Measurements from ENCODE around the gene FOXI1. TPM values are rescaled to one million over a fixed set of nuclear protein-coding genes. Genes with fewer than 3 reads are reported as not detected.

FOXI1 gene
- not detected in 2 replicates for total RNA-seq

DNA sequence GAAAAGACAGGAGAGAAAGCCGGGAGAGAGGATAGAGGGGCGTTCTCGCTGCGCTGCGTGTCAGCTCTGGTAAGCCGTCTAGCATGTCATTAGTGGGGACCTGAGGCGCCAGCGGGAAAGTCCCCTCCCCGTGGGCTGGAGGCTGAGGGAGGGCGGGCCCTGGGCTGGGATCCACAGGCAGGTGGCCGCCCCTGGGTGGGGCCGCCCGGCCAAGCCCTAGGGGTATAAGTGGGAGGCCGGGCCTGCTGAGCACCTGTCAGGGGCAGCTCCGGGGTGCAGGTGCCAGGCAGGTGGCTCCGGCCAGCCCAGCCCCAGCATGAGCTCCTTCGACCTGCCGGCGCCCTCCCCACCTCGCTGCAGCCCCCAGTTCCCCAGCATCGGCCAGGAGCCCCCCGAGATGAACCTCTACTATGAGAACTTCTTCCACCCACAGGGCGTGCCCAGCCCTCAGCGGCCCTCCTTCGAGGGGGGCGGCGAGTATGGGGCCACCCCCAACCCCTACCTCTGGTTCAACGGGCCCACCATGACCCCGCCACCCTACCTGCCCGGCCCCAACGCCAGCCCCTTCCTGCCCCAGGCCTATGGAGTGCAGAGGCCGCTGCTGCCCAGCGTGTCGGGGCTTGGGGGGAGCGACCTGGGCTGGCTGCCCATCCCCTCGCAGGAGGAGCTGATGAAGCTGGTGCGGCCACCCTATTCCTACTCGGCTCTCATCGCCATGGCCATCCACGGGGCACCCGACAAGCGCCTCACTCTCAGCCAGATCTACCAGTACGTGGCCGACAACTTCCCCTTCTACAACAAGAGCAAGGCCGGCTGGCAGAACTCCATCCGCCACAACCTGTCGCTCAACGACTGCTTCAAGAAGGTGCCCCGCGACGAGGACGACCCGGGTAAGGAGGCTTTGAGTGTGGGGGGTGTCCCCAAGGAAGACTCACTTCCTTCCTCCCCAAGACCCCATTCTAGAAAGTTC lies at the start of gene FOXI1:
Gene FOXI1, plus strand, starts transcription at position 256 of the 970 bp plus-strand sequence. Its CDS starts 61 bp downstream, at position 317.
- H3K36me3 ChIP-seq (ENCODE audit: control insufficient read depth, insufficient read depth, low read length), result no peaks in the 10 kb centered on the region
- TF ChIP-seq, protein P1, sequence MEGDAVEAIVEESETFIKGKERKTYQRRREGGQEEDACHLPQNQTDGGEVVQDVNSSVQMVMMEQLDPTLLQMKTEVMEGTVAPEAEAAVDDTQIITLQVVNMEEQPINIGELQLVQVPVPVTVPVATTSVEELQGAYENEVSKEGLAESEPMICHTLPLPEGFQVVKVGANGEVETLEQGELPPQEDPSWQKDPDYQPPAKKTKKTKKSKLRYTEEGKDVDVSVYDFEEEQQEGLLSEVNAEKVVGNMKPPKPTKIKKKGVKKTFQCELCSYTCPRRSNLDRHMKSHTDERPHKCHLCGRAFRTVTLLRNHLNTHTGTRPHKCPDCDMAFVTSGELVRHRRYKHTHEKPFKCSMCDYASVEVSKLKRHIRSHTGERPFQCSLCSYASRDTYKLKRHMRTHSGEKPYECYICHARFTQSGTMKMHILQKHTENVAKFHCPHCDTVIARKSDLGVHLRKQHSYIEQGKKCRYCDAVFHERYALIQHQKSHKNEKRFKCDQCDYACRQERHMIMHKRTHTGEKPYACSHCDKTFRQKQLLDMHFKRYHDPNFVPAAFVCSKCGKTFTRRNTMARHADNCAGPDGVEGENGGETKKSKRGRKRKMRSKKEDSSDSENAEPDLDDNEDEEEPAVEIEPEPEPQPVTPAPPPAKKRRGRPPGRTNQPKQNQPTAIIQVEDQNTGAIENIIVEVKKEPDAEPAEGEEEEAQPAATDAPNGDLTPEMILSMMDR (IDR thresholded peaks at IDR 0.05; ENCODE audit: insufficient read depth, low read length, poor library complexity, severe bottlenecking), result no peak

DNA sequence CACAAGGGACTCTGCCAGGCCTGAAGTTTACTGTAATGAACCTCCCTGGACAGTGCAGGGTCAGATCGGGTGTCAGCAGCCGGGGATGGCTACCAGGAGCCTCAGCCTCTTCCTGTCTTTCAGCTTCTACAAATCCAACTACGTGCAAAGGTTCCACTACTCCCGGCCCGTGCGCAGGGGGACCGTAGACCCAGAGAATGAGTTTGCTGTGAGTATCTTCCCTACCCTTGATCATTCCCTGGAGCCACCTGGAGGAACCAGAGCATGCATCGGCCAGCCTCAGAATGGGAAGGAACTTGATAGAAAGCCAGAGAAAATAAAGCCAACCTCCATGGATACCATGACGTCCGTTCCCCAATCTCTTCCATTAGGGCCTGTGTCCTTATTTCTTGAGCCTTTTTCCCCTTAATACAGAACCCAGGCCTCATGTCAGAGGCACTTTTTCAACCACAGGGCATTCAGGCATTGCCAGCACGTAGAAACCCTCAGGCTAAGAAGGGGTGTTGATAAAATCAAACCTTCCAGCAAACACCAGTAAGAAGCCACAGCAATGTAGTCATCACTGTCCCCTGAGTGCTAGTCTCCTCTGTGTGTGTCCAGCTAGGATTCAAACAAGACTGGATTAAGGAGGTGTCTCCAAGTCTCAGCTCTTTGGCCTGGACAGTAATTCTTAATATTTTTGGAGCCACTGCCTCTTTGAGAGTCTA lies 49.0 kb upstream of the FOXI1 start:
- no peaks in the 10 kb centered on the region for H3K27me3 ChIP-seq (ENCODE audit: control insufficient read depth, insufficient read depth, low read length)
- TF ChIP-seq, protein P1 (IDR thresholded peaks at IDR 0.05; ENCODE audit: insufficient read depth, low read length, poor library complexity, severe bottlenecking), result no peak
- no peaks in the 10 kb centered on the region for H3K36me3 ChIP-seq (ENCODE audit: control insufficient read depth, insufficient read depth, low read length)
- DNase-seq (ENCODE audit: low read depth), result no peak
- H3K4me3 ChIP-seq (ENCODE audit: low read depth, low read length), result no peak overlapping the region

More for the DNA sequence above, at the start of gene FOXI1:
- no peak for DNase-seq (ENCODE audit: low read depth)
- Histone ChIP-seq H3K27me3 (ENCODE audit: control insufficient read depth, insufficient read depth, low read length) (peaks cover 2% of the 10 kb centered on the region), H3K4me3 (ENCODE audit: low read depth, low read length) (no peak within 1 kb of the TSS)

DNA sequence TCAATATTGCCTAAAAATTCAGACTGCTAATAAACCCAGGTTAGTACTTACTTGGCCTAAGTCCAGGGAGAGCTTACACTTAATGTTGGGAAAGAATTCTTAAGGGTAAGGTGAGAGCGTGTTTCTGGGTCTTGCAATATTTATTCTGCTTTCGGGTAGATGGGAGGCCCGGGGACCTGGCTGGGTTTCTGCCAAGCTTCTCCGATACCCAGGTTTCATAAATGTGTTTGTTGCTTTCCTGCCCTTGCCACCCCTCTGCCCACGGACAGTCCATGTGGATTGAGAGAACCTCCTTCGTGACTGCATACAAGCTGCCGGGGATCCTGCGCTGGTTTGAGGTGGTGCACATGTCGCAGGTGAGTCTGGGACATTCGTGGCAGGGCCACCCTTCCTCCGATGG lies 48.4 kb upstream of the FOXI1 start:
- TF ChIP-seq, protein P1 (IDR thresholded peaks at IDR 0.05; ENCODE audit: insufficient read depth, low read length, poor library complexity, severe bottlenecking), result no peak
- DNase-seq (ENCODE audit: low read depth), result no peak
- no peak overlapping the region for H3K4me3 ChIP-seq (ENCODE audit: low read depth, low read length)
- no peaks in the 10 kb centered on the region for H3K27me3 ChIP-seq (ENCODE audit: control insufficient read depth, insufficient read depth, low read length)
- no peaks in the 10 kb centered on the region for H3K36me3 ChIP-seq (ENCODE audit: control insufficient read depth, insufficient read depth, low read length)

DNA sequence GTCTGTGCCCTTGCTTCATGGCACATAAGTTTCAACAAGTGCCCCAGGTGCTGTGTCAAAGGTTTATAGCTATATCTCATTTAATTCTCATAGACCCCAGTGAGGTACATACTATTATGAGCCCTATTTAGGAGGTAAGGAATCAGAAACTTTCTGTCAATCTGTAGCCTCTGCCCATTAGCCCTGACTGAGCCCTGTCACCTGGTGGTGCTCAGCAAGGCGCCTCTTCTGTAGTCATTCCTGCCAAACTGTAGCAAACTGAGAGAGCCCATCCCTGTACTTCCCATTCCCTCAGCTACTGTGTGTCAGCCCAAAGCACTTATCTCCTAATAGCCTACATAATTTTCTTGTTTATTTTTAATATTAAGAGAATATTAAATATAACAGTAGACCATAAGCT lies 46.5 kb upstream of the FOXI1 start:
- Histone ChIP-seq H3K4me3 (ENCODE audit: low read depth, low read length) (no peak overlapping the region), H3K27me3 (ENCODE audit: control insufficient read depth, insufficient read depth, low read length) (no peaks in the 10 kb centered on the region), H3K36me3 (ENCODE audit: control insufficient read depth, insufficient read depth, low read length) (no peaks in the 10 kb centered on the region)
- DNase-seq (ENCODE audit: low read depth), result no peak
- TF ChIP-seq, protein P1 (IDR thresholded peaks at IDR 0.05; ENCODE audit: insufficient read depth, low read length, poor library complexity, severe bottlenecking), result no peak

DNA sequence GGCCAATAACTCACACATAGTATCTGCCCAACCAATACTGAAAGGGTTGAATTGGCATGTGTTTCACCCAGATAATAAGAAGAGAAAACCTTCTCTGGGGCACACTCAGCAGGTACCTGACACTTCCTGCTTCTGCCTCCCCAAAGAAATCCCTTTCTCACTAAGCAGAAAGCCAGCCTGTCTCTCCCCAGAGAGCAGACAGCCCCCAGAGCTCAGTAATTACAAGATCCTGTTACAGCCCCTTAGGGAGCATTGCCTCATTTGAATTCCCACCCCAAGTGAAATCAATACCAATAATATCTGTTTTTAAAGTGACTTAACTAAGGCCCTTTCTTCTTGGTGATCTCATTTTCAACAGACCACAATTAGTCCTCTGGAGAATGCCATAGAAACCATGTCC lies 38.5 kb upstream of the FOXI1 start:
- H3K4me3 ChIP-seq (ENCODE audit: low read depth, low read length), result no peak overlapping the region
- no peaks in the 10 kb centered on the region for H3K36me3 ChIP-seq (ENCODE audit: control insufficient read depth, insufficient read depth, low read length)
- DNase-seq (ENCODE audit: low read depth), result no peak
- H3K27me3 ChIP-seq (ENCODE audit: control insufficient read depth, insufficient read depth, low read length), result no peaks in the 10 kb centered on the region
- TF ChIP-seq, protein P1 (IDR thresholded peaks at IDR 0.05; ENCODE audit: insufficient read depth, low read length, poor library complexity, severe bottlenecking), result no peak
